ENCODE data around the gene SLC39A3.

Gene SLC39A3

GRCh38 chr19:2768365-2769132, 28.7 kb upstream of the SLC39A3 start:
- no peak for DNase-seq
- H3K27me3 ChIP-seq (replicated peaks; ENCODE audit: control insufficient read depth, insufficient read depth, low read length, poor library complexity, severe bottlenecking): no peaks in the 10 kb centered on the region
- H3K4me3 ChIP-seq (ENCODE audit: insufficient read depth, low read depth, low read length, poor library complexity, severe bottlenecking): no peak overlapping the region
- peaks cover 50% of the 10 kb centered on the region for H3K36me3 ChIP-seq (ENCODE audit: control insufficient read depth, insufficient read depth, low read length)
- no peaks in the 10 kb centered on the region for H3K9me3 ChIP-seq (ENCODE audit: control insufficient read depth, low read length)
- no peak overlapping the region for H3K27ac ChIP-seq (ENCODE audit: insufficient read depth, low read length, poor library complexity, severe bottlenecking)
- no peaks in the 10 kb centered on the region for H3K4me1 ChIP-seq (ENCODE audit: control insufficient read depth, insufficient read depth, low read length, poor library complexity, severe bottlenecking)

GRCh38 chr19:2767688-2768087, 27.9 kb upstream of the SLC39A3 start:
- no peak for DNase-seq
- no peaks in the 10 kb centered on the region for H3K27me3 ChIP-seq (replicated peaks; ENCODE audit: control insufficient read depth, insufficient read depth, low read length, poor library complexity, severe bottlenecking)

GRCh38 chr19:2766594-2767372, 27.0 kb upstream of the SLC39A3 start:
- H3K36me3 ChIP-seq (ENCODE audit: control insufficient read depth, insufficient read depth, low read length): peaks cover 66% of the 10 kb centered on the region
- DNase-seq: no peak
- H3K4me3 ChIP-seq (ENCODE audit: insufficient read depth, low read depth, low read length, poor library complexity, severe bottlenecking): no peak overlapping the region
- no peaks in the 10 kb centered on the region for H3K27me3 ChIP-seq (replicated peaks; ENCODE audit: control insufficient read depth, insufficient read depth, low read length, poor library complexity, severe bottlenecking)
- H3K27ac ChIP-seq (ENCODE audit: insufficient read depth, low read length, poor library complexity, severe bottlenecking): no peak overlapping the region
- H3K4me1 ChIP-seq (ENCODE audit: control insufficient read depth, insufficient read depth, low read length, poor library complexity, severe bottlenecking): no peaks in the 10 kb centered on the region
- no peaks in the 10 kb centered on the region for H3K9me3 ChIP-seq (ENCODE audit: control insufficient read depth, low read length)

More at GRCh38 chr19:2767688-2768087, 27.9 kb upstream of the SLC39A3 start:
- H3K4me3 ChIP-seq (ENCODE audit: insufficient read depth, low read depth, low read length, poor library complexity, severe bottlenecking): no peak overlapping the region
- H3K36me3 ChIP-seq (ENCODE audit: control insufficient read depth, insufficient read depth, low read length): peaks cover 59% of the 10 kb centered on the region
- H3K4me1 ChIP-seq (ENCODE audit: control insufficient read depth, insufficient read depth, low read length, poor library complexity, severe bottlenecking): no peaks in the 10 kb centered on the region
- H3K9me3 ChIP-seq (ENCODE audit: control insufficient read depth, low read length): no peaks in the 10 kb centered on the region
- H3K27ac ChIP-seq (ENCODE audit: insufficient read depth, low read length, poor library complexity, severe bottlenecking): no peak overlapping the region

- Histone ChIP-seq H3K4me1 (ENCODE audit: control insufficient read depth, insufficient read depth, low read length, poor library complexity, severe bottlenecking) (no peaks in the 10 kb centered on the region), H3K36me3 (ENCODE audit: control insufficient read depth, insufficient read depth, low read length) (peaks cover 73% of the 10 kb centered on the region)
- DNase-seq: no peak
These were observed 25.6 kb upstream of the SLC39A3 start for GRCh38 chr19:2765376-2765775.

GRCh38 chr19:2764945-2765344, 25.1 kb upstream of the SLC39A3 start:
- no peaks in the 10 kb centered on the region for H3K4me1 ChIP-seq (ENCODE audit: control insufficient read depth, insufficient read depth, low read length, poor library complexity, severe bottlenecking)
- peaks cover 73% of the 10 kb centered on the region for H3K36me3 ChIP-seq (ENCODE audit: control insufficient read depth, insufficient read depth, low read length)
- H3K27me3 ChIP-seq (replicated peaks; ENCODE audit: control insufficient read depth, insufficient read depth, low read length, poor library complexity, severe bottlenecking): no peaks in the 10 kb centered on the region
- H3K4me3 ChIP-seq (ENCODE audit: insufficient read depth, low read depth, low read length, poor library complexity, severe bottlenecking): no peak overlapping the region
- no peaks in the 10 kb centered on the region for H3K9me3 ChIP-seq (ENCODE audit: control insufficient read depth, low read length)
- no peak overlapping the region for H3K27ac ChIP-seq (ENCODE audit: insufficient read depth, low read length, poor library complexity, severe bottlenecking)
- no peak for DNase-seq

More at GRCh38 chr19:2765376-2765775, 25.6 kb upstream of the SLC39A3 start:
- Histone ChIP-seq H3K4me3 (ENCODE audit: insufficient read depth, low read depth, low read length, poor library complexity, severe bottlenecking) (no peak overlapping the region), H3K27ac (ENCODE audit: insufficient read depth, low read length, poor library complexity, severe bottlenecking) (no peak overlapping the region), H3K9me3 (ENCODE audit: control insufficient read depth, low read length) (no peaks in the 10 kb centered on the region), H3K27me3 (replicated peaks; ENCODE audit: control insufficient read depth, insufficient read depth, low read length, poor library complexity, severe bottlenecking) (no peaks in the 10 kb centered on the region)

- Histone ChIP-seq H3K36me3 (ENCODE audit: control insufficient read depth, insufficient read depth, low read length) (peaks cover 72% of the 10 kb centered on the region), H3K27me3 (replicated peaks; ENCODE audit: control insufficient read depth, insufficient read depth, low read length, poor library complexity, severe bottlenecking) (no peaks in the 10 kb centered on the region), H3K4me3 (ENCODE audit: insufficient read depth, low read depth, low read length, poor library complexity, severe bottlenecking) (no peak overlapping the region), H3K4me1 (ENCODE audit: control insufficient read depth, insufficient read depth, low read length, poor library complexity, severe bottlenecking) (no peaks in the 10 kb centered on the region), H3K27ac (ENCODE audit: insufficient read depth, low read length, poor library complexity, severe bottlenecking) (no peak overlapping the region), H3K9me3 (ENCODE audit: control insufficient read depth, low read length) (no peaks in the 10 kb centered on the region)
- DNase-seq: no peak
These were observed 23.9 kb upstream of the SLC39A3 start for GRCh38 chr19:2763687-2764086.

- Histone ChIP-seq H3K4me3 (ENCODE audit: insufficient read depth, low read depth, low read length, poor library complexity, severe bottlenecking) (no peak overlapping the region), H3K4me1 (ENCODE audit: control insufficient read depth, insufficient read depth, low read length, poor library complexity, severe bottlenecking) (no peaks in the 10 kb centered on the region), H3K27me3 (replicated peaks; ENCODE audit: control insufficient read depth, insufficient read depth, low read length, poor library complexity, severe bottlenecking) (no peaks in the 10 kb centered on the region), H3K27ac (ENCODE audit: insufficient read depth, low read length, poor library complexity, severe bottlenecking) (no peak overlapping the region), H3K9me3 (ENCODE audit: control insufficient read depth, low read length) (no peaks in the 10 kb centered on the region), H3K36me3 (ENCODE audit: control insufficient read depth, insufficient read depth, low read length) (peaks cover 66% of the 10 kb centered on the region)
- no peak for DNase-seq
These were observed 23.1 kb upstream of the SLC39A3 start for GRCh38 chr19:2762783-2763496.

- H3K36me3 ChIP-seq (ENCODE audit: control insufficient read depth, insufficient read depth, low read length): peaks cover 60% of the 10 kb centered on the region
- H3K27ac ChIP-seq (ENCODE audit: insufficient read depth, low read length, poor library complexity, severe bottlenecking): no peak overlapping the region
- H3K4me1 ChIP-seq (ENCODE audit: control insufficient read depth, insufficient read depth, low read length, poor library complexity, severe bottlenecking): no peaks in the 10 kb centered on the region
- H3K27me3 ChIP-seq (replicated peaks; ENCODE audit: control insufficient read depth, insufficient read depth, low read length, poor library complexity, severe bottlenecking): no peaks in the 10 kb centered on the region
- no peak overlapping the region for H3K4me3 ChIP-seq (ENCODE audit: insufficient read depth, low read depth, low read length, poor library complexity, severe bottlenecking)
- DNase-seq: no peak
- no peaks in the 10 kb centered on the region for H3K9me3 ChIP-seq (ENCODE audit: control insufficient read depth, low read length)
These were observed 22.3 kb upstream of the SLC39A3 start for GRCh38 chr19:2761876-2762782.

- H3K27ac ChIP-seq (ENCODE audit: insufficient read depth, low read length, poor library complexity, severe bottlenecking): no peak overlapping the region
- peaks cover 61% of the 10 kb centered on the region for H3K36me3 ChIP-seq (ENCODE audit: control insufficient read depth, insufficient read depth, low read length)
- no peaks in the 10 kb centered on the region for H3K9me3 ChIP-seq (ENCODE audit: control insufficient read depth, low read length)
- H3K27me3 ChIP-seq (replicated peaks; ENCODE audit: control insufficient read depth, insufficient read depth, low read length, poor library complexity, severe bottlenecking): no peaks in the 10 kb centered on the region
- no peak for DNase-seq
- H3K4me1 ChIP-seq (ENCODE audit: control insufficient read depth, insufficient read depth, low read length, poor library complexity, severe bottlenecking): no peaks in the 10 kb centered on the region
- no peak overlapping the region for H3K4me3 ChIP-seq (ENCODE audit: insufficient read depth, low read depth, low read length, poor library complexity, severe bottlenecking)
These were observed 21.5 kb upstream of the SLC39A3 start for GRCh38 chr19:2761309-2761677.
